Lower leg skin (tissue), 3 donors: Measurements from ENCODE around the gene FGFRL1.

Source experiments
- CTCF ChIP-seq, 3 donors: fragments of 450-650 bp; IDR thresholded peaks; one replicate each; pipeline ENCODE4 v1.5.1; 2016; ENCODE audit warnings: antibody characterized with exemption in 3 of 3, mild to moderate bottlenecking in 3 of 3, moderate library complexity in 2 of 3
- POLR2A ChIP-seq, 2 donors: fragments of 450-650 bp; IDR thresholded peaks; one replicate each; pipeline ENCODE4 v1.6.1; 2016 to 2017; ENCODE audit warnings: antibody characterized with exemption in 2 of 2, mild to moderate bottlenecking in 1 of 2, moderate library complexity in 1 of 2

- TF ChIP-seq CTCF (IDR thresholded peaks at IDR 0.05) = no peak
- no peak for TF ChIP-seq POLR2A (IDR thresholded peaks at IDR 0.05)
Measured at GRCh38 chr4:1058198-1058996, 47.0 kb downstream of the FGFRL1 start.
